H1 (cell line): Measurements from ENCODE around the gene TEX51. TPM values are rescaled to one million over a fixed set of nuclear protein-coding genes. Genes with fewer than 3 reads are reported as not detected.
A peak's percentile ranks its signal among the peaks of the same experiment; 100 is the strongest.

Source experiments
- CTCF ChIA-PET: fragments of 300-600 bp; sonication (Branson Sonifier 250); formaldehyde crosslinking; loops from one replicate; lab custom pipeline; 2021; ENCODE audit not compliant: partially characterized antibody; lab: Charles Lee
- POLR2A ChIA-PET: fragments of 300-600 bp; sonication (Branson Sonifier 250); formaldehyde crosslinking; loops from one replicate; lab custom pipeline; 2021; ENCODE audit warnings: inconsistent platforms; ENCODE audit not compliant: partially characterized antibody; lab: Charles Lee
- DNase-seq, 2 experiments: peaks; one replicate each; pipeline versions ENCODE4 v3.0.0 to v3.0.0-alpha.2; 2010 to 2022; ENCODE audit warnings: low spot score in 2 of 2, low read depth in 1 of 2, mixed read lengths in 1 of 2
- FAIRE-seq: peaks from 2 replicates; lab custom pipeline; 2011; peaks lifted over from hg19 to GRCh38; lab: Jason Lieb, UNC
- H2AFZ ChIP-seq: 2 replicates; pipeline ENCODE4 v1.8.1; 2012; ENCODE audit warnings: low read length, inconsistent platforms
- H2AK5ac ChIP-seq: 2 replicates; pipeline ENCODE4 v1.6.1; 2013; ENCODE audit warnings: low read depth, low read length
- H2BK120ac ChIP-seq: replicated peaks from 2 replicates; pipeline ENCODE3; 2013; ENCODE audit warnings: low read depth, low read length, inconsistent platforms
- H2BK12ac ChIP-seq: 2 replicates; pipeline ENCODE4 v1.6.1; 2013; ENCODE audit warnings: low read depth, low read length
- H2BK15ac ChIP-seq: 2 replicates; pipeline ENCODE4 v1.6.1; 2013; ENCODE audit warnings: low read length
- H2BK20ac ChIP-seq: 2 replicates; pipeline ENCODE4 v1.6.1; 2013; ENCODE audit warnings: low read length
- H2BK5ac ChIP-seq: 2 replicates; pipeline ENCODE4 v1.6.1; 2013; ENCODE audit warnings: low read depth, low read length
- H3K14ac ChIP-seq: 2 replicates; pipeline ENCODE4 v1.6.1; 2013; ENCODE audit warnings: inconsistent platforms; ENCODE audit not compliant: insufficient read length
- H3K18ac ChIP-seq: 2 replicates; pipeline ENCODE4 v1.6.1; 2013; ENCODE audit warnings: low read length; ENCODE audit errors: extremely low read depth
- H3K23ac ChIP-seq: 2 replicates; pipeline ENCODE4 v1.6.1; 2013; ENCODE audit warnings: inconsistent platforms; ENCODE audit not compliant: insufficient read length
- H3K23me2 ChIP-seq: 2 replicates; pipeline ENCODE4 v1.6.1; 2013; ENCODE audit warnings: low read depth, low read length
- H3K27ac ChIP-seq: 2 replicates; pipeline ENCODE4 v1.6.1; 2011; ENCODE audit warnings: low read depth, low read length, inconsistent platforms
- H3K27me3 ChIP-seq, 4 experiments: replicated peaks in 1 of 4; 1 replicate in 1 of 4; 2 replicates in 3 of 4; pipeline versions ENCODE4 v1.6.1 to v1.8.1; 2011 to 2013; ENCODE audit warnings: low read length in 3 of 4, mild to moderate bottlenecking in 3 of 4, inconsistent platforms in 2 of 4, mixed read lengths in 2 of 4, moderate library complexity in 1 of 4; ENCODE audit not compliant: control insufficient read depth in 3 of 4, insufficient read depth in 3 of 4; ENCODE audit errors: extremely low read depth in 1 of 4
- H3K36me3 ChIP-seq, 4 experiments: 2 replicates each; pipeline versions ENCODE4 v1.6.1 to v1.8.1; 2011 to 2013; ENCODE audit warnings: mild to moderate bottlenecking in 4 of 4, low read length in 3 of 4, moderate library complexity in 2 of 4, control low read depth in 1 of 4, inconsistent platforms in 1 of 4; ENCODE audit not compliant: insufficient read depth in 4 of 4, control insufficient read depth in 2 of 4
- H3K4ac ChIP-seq: replicated peaks from 2 replicates; pipeline ENCODE3; 2013; ENCODE audit warnings: low read length, low read depth, mixed read lengths, inconsistent platforms; ENCODE audit not compliant: insufficient read length
- H3K4me1 ChIP-seq, 4 experiments: replicated peaks in 1 of 4; 1 replicate in 1 of 4; 2 replicates in 3 of 4; pipeline versions ENCODE4 v1.6.1 to v1.8.1; 2011 to 2013; ENCODE audit warnings: low read length in 3 of 4, inconsistent platforms in 2 of 4, mixed read lengths in 1 of 4; ENCODE audit not compliant: insufficient read depth in 4 of 4, control insufficient read depth in 3 of 4
- H3K4me2 ChIP-seq, 2 experiments: 2 replicates each; pipeline versions ENCODE4 v1.6.1 to v1.8.1; 2011 to 2013; ENCODE audit warnings: low read depth in 2 of 2, low read length in 2 of 2, control low read depth in 1 of 2, inconsistent platforms in 1 of 2, mild to moderate bottlenecking in 1 of 2; ENCODE audit not compliant: insufficient read depth in 1 of 2
- H3K4me3 ChIP-seq, 4 experiments: fragments of 200-600, 300-600 bp in 1 of 4; sonication (generic), shearing (Covaris generic), sonication (Bioruptor Twin) in 1 of 4; 2 replicates each; pipeline versions ENCODE4 v1.5.1 to v1.8.1; 2011 to 2016; ENCODE audit warnings: low read length in 4 of 4, low read depth in 3 of 4, control low read depth in 2 of 4, inconsistent platforms in 2 of 4, mild to moderate bottlenecking in 2 of 4, mixed read lengths in 1 of 4, moderate library complexity in 1 of 4; ENCODE audit not compliant: insufficient read depth in 2 of 4; ENCODE audit errors: extremely low read depth in 1 of 4
- H3K56ac ChIP-seq: replicated peaks from 2 replicates; pipeline ENCODE3; 2013; ENCODE audit warnings: low read depth, mild to moderate bottlenecking, mixed read lengths, low read length, inconsistent platforms; ENCODE audit not compliant: insufficient read length
- H3K79me1 ChIP-seq: 2 replicates; pipeline ENCODE4 v1.6.1; 2013; ENCODE audit warnings: low read depth, low read length, control low read depth
- H3K79me2 ChIP-seq, 2 experiments: 2 replicates each; pipeline versions ENCODE4 v1.6.1 to v1.8.1; 2012 to 2013; ENCODE audit warnings: low read length in 2 of 2, mild to moderate bottlenecking in 2 of 2, inconsistent platforms in 1 of 2; ENCODE audit not compliant: insufficient read depth in 2 of 2, control insufficient read depth in 1 of 2
- H3K9ac ChIP-seq, 4 experiments: replicated peaks in 1 of 4; 1 replicate in 1 of 4; 2 replicates in 3 of 4; pipeline versions ENCODE4 v1.6.1 to v1.8.1; 2011 to 2013; ENCODE audit warnings: low read depth in 3 of 4, low read length in 3 of 4, control low read depth in 2 of 4, mild to moderate bottlenecking in 2 of 4, moderate library complexity in 2 of 4, inconsistent platforms in 1 of 4; ENCODE audit errors: extremely low read depth in 1 of 4
- H3K9me3 ChIP-seq, 2 experiments: 2 replicates each; pipeline versions ENCODE4 v1.6.1 to v1.8.1; 2012 to 2013; ENCODE audit warnings: mild to moderate bottlenecking in 2 of 2, moderate library complexity in 2 of 2, control low read depth in 1 of 2, inconsistent platforms in 1 of 2, low read depth in 1 of 2, low read length in 1 of 2, mixed read lengths in 1 of 2; ENCODE audit not compliant: insufficient read depth in 2 of 2
- H4K20me1 ChIP-seq, 2 experiments: replicated peaks in 1 of 2; 2 replicates each; pipeline versions ENCODE3 to v1.8.1; 2011 to 2013; ENCODE audit warnings: inconsistent platforms in 2 of 2, low read length in 2 of 2, mild to moderate bottlenecking in 1 of 2; ENCODE audit not compliant: insufficient read depth in 2 of 2, control insufficient read depth in 1 of 2
- H4K5ac ChIP-seq: 2 replicates; pipeline ENCODE4 v1.6.1; 2013; ENCODE audit warnings: low read length, low read depth, mixed read lengths, inconsistent platforms; ENCODE audit not compliant: insufficient read length
- H4K8ac ChIP-seq: 2 replicates; pipeline ENCODE4 v1.8.0; 2013; ENCODE audit warnings: mild to moderate bottlenecking, moderate library complexity, low read length, inconsistent platforms; ENCODE audit not compliant: insufficient read depth; ENCODE audit errors: extremely low read depth
- H4K91ac ChIP-seq: replicated peaks from 2 replicates; pipeline ENCODE3; 2013; ENCODE audit warnings: low read length, mixed read lengths, inconsistent platforms; ENCODE audit not compliant: insufficient read length
- CEBPB ChIP-seq: IDR thresholded peaks from 2 replicates; pipeline ENCODE4 v1.6.1; 2012; ENCODE audit warnings: low read depth, low read length
- EP300 ChIP-seq, 2 experiments: IDR thresholded peaks; 1 replicate in 1 of 2; 2 replicates in 1 of 2; pipeline ENCODE4 v1.6.1; 2011 to 2012; ENCODE audit warnings: low read depth in 2 of 2, low read length in 2 of 2, mild to moderate bottlenecking in 2 of 2, borderline replicate concordance in 1 of 2, inconsistent platforms in 1 of 2, moderate library complexity in 1 of 2
- EZH2 ChIP-seq: fragments of 200-600 bp; sonication (generic); IDR thresholded peaks from 2 replicates; pipeline ENCODE4 v1.7.1; 2012; ENCODE audit warnings: low read depth, mild to moderate bottlenecking, moderate library complexity, low read length, inconsistent platforms; ENCODE audit not compliant: severe bottlenecking
- FOSL1 ChIP-seq: IDR thresholded peaks from 2 replicates; pipeline ENCODE4 v1.6.1; 2011; ENCODE audit warnings: mild to moderate bottlenecking, low read depth, low read length, moderate library complexity; ENCODE audit not compliant: insufficient read depth
- RXRA ChIP-seq: IDR thresholded peaks from 2 replicates; pipeline ENCODE4 v1.6.1; 2011; ENCODE audit warnings: low read depth, mild to moderate bottlenecking, low read length, moderate library complexity; ENCODE audit not compliant: insufficient read depth
- SIN3A ChIP-seq, 2 experiments: IDR thresholded peaks in 1 of 2; conservative IDR thresholded peaks in 1 of 2; 2 replicates each; pipeline ENCODE4 v1.6.1; 2011 to 2012; ENCODE audit warnings: low read length in 2 of 2, improper control_type of control experiment in 1 of 2, low read depth in 1 of 2, mild to moderate bottlenecking in 1 of 2
- TCF12 ChIP-seq: IDR thresholded peaks from 2 replicates; pipeline ENCODE4 v1.6.1; 2011; ENCODE audit warnings: low read depth, mild to moderate bottlenecking, low read length
- WGBS, 2 experiments: shearing (Covaris generic) in 1 of 2; methylation state at CpG; one replicate each; pipeline versions ENCODE4 v1.1.6 to v1.1.7; 2013 to 2015; ENCODE audit warnings: low lambda C conversion rate in 2 of 2, mixed read lengths in 2 of 2, inconsistent platforms in 1 of 2, low coverage in 1 of 2, missing lambda C conversion rate in 1 of 2; ENCODE audit not compliant: insufficient replicate concordance in 2 of 2, insufficient coverage in 1 of 2, insufficient read length in 1 of 2; ENCODE audit errors: extremely low coverage in 1 of 2, missing lambda C conversion rate in 1 of 2; 5-methylcytosine and 5-hydroxymethylcytosine counted together
- polyA plus RNA-seq, 7 experiments: library from polyadenylated mRNA; depleted of rRNA in 3 of 7; stranded (reverse) in 5 of 7; unstranded in 2 of 7; fragments of >200 nt in 5 of 7; fragments of 200-250 nt in 2 of 7; gene quantifications; 1 replicate in 5 of 7; 2 replicates in 1 of 7; 4 replicates in 1 of 7; pipeline versions ENCODE4 v1.2.1 to v1.2.3, GENCODE V29; 2011 to 2013; ENCODE audit warnings: missing spikeins in 2 of 7, mixed read lengths in 2 of 7
- total RNA-seq: library from RNA; stranded (reverse); fragmentation: NEBNext Ultra II Directional; extraction: Animal tissue kit (Norgen Biotek cat#: 25700); gene quantifications from 2 replicates; pipeline ENCODE4 v1.2.1, GENCODE V29; 2021

Gene TEX51
- total and polyA plus RNA-seq, 2 of the 8 experiments (the other 6 are each of a cell fraction or from before 2014, with no cell fraction given): not detected

- Histone ChIP-seq H3K23me2 (peaks cover 9% of the 10 kb centered on the region; the same call in 1 of the 2 replicates), H3K18ac (no peak overlapping the region), H3K36me3 (no peaks in the 10 kb centered on the region), H3K4me3 (no peak overlapping the region), H2AFZ (peak overlapping the region; percentile 32; the same call in 1 of the 2 replicates), H4K5ac (no peak overlapping the region), H4K91ac (peak overlapping the region; percentile 88), H3K4me1 (peaks cover 0 to 11% (median 5%) of the 10 kb centered on the region in 4 experiments; a peak in 5 of 7 replicates)
- CTCF ChIA-PET: interaction anchor here (1.2 to 1.3 kb wide), 2 partner anchors 9 to 13 kb away, joined by 3 read pairs; no protein-coding TSS in a partner anchor
- TF ChIP-seq RXRA (no peak), EP300 (IDR thresholded peaks at IDR 0.05; ENCODE audit: borderline replicate concordance in 1 of 2, low read depth in 2 of 2, low read length in 2 of 2) (no peak), CEBPB (no peak), FOSL1 (no peak), EZH2 (no peak), TCF12 (no peak), SIN3A (conservative IDR thresholded peaks at IDR 0.05 in 1 of 2, IDR thresholded peaks at IDR 0.05 in 1 of 2; ENCODE audit: low read depth in 1 of 2, low read length in 2 of 2) (no peak)
- TF ChIP-seq, all 59 proteins: peak for 0
- no peak overlapping the region for H4K8ac ChIP-seq
- H3K4ac ChIP-seq: no peak overlapping the region
- H3K14ac ChIP-seq: no peak overlapping the region
- H2BK120ac ChIP-seq: no peak overlapping the region
- H3K56ac ChIP-seq: no peak overlapping the region
- POLR2A ChIA-PET: no interaction called here
- no peaks in the 10 kb centered on the region for H3K79me1 ChIP-seq
- H3K9ac ChIP-seq: no peak overlapping the region
- DNase-seq (no peak), FAIRE-seq (no peak)
- H4K20me1 ChIP-seq: peaks cover 0 to 5% of the 10 kb centered on the region in 2 experiments
- 95% methylated on average over 25 of the region's 25 CpGs; no CpG with 5 or more reads in 1 of the 2 experiments for WGBS, 2 experiments
- H3K27ac ChIP-seq: no peak overlapping the region
- H3K4me2 ChIP-seq: no peak overlapping the region
- H3K9me3 ChIP-seq: no peaks in the 10 kb centered on the region
- no peaks in the 10 kb centered on the region for H3K79me2 ChIP-seq
- H2BK12ac ChIP-seq: no peak overlapping the region
- no peaks in the 10 kb centered on the region for H3K27me3 ChIP-seq
- H2BK20ac ChIP-seq: no peak overlapping the region
- H2AK5ac ChIP-seq: no peak overlapping the region
- no peak overlapping the region for H2BK15ac ChIP-seq
- no peak overlapping the region for H3K23ac ChIP-seq
- no peak overlapping the region for H2BK5ac ChIP-seq
Measured at GRCh38 chr2:126877861-126878565, 20.7 kb upstream of the TEX51 start.
